ENCODE measurements around the gene CELF3. TPM values are rescaled to one million over a fixed set of nuclear protein-coding genes. Genes with fewer than 3 reads are reported as not detected.

Gene CELF3
- total and polyA plus RNA-seq, 3 experiments from 2014 or later: not detected

DNA sequence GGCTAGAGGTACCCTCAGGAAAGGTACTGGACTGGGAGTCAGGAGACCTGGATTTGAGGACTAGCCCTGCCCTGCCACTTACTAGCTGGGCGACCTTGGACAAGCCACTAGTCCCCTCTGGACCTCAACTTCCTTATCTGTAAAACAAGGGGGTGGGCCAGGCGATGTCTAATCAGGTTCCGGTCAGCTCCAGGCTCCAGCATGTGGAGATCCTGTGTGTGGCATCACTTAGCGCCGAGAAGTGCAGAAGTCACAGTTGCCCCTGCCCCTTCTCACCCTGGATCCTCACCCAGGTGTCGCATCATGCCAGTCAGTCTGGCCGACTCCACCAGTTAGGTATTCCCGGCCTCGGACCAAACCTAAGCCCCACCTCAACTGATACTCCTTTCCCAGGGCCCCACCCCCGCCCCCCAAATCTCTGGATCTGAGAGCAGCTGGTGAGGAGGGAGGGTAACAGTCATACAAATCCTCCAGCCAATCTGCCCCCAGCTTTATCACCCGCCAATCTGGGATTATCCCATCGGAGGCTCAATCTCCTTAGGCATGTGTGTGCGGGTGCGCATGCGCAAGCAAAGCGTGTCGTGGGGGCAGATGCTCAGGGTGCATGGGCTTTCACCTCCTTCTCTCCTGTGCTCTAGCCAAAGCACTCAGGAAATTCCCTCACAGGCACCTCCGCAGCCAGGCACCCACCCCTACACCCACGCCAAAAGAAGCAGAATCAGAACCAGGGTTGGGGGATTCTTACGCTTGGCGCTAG lies 5.4 kb downstream of the CELF3 start:
- DNase-seq: no peak
- no peaks in the 10 kb centered on the region for H3K36me3 Mint-ChIP-seq
- H3K9me3 ChIP-seq (ENCODE audit: low read length): no peaks in the 10 kb centered on the region
- H3K36me3 ChIP-seq (ENCODE audit: insufficient read depth, low read length): no peaks in the 10 kb centered on the region
- CTCF ChIA-PET: no interaction called here
- H3K4me1 ChIP-seq (ENCODE audit: insufficient read depth, low read length): no peaks in the 10 kb centered on the region
- H3K4me1 Mint-ChIP-seq: peaks cover 0 to 3% (median 2%) of the 10 kb centered on the region in 3 donors
- peaks cover 27 to 40% of the 10 kb centered on the region in 2 donors for H3K27me3 Mint-ChIP-seq
- no peaks in the 10 kb centered on the region for H3K27me3 ChIP-seq (ENCODE audit: insufficient read depth, low read length, poor library complexity, severe bottlenecking)
- H3K4me3 ChIP-seq (ENCODE audit: low read length): no peak overlapping the region
- no peak overlapping the region for H3K4me3 Mint-ChIP-seq
- H3K27ac Mint-ChIP-seq: no peak overlapping the region
- no peak overlapping the region for H3K27ac ChIP-seq (ENCODE audit: low read depth, low read length)
- POLR2A ChIA-PET: no interaction called here
- no peaks in the 10 kb centered on the region for H3K9me3 Mint-ChIP-seq

DNA sequence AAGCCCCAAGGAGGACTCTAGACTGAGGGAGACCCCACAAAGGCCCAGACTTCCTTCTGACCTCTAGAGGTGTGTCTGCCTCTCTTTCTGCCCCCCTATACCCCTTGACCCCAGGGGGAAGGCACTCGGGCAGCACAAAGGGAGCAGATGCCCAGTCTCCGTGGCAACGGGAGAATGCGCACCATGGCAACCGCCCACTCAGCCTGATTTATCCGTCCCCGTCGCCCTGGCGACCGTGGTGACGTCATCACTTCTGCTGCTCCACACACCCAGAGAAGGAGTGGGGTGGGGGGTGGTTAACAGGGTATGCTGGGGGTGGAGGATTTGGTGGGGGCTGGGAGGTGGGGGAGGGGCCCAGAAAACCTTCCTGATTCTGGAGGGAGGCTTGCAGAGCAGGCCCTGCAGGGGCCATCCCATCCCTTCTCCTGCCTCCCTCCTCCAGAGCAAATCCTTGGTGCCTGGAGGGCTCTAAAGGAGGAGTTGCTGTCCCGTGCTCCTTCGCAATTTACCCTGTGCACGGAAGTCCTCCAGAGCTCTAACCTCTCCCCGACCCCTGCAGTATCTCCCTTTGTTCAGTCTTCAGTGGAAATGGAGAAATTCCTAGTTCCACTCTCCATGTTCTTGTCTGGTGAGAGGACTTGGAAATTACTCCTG lies 6.3 kb downstream of the CELF3 start:
- H3K4me3 Mint-ChIP-seq: no peak overlapping the region
- H3K9me3 Mint-ChIP-seq: no peaks in the 10 kb centered on the region
- no peaks in the 10 kb centered on the region for H3K36me3 Mint-ChIP-seq
- peaks cover 20 to 31% of the 10 kb centered on the region in 2 donors for H3K27me3 Mint-ChIP-seq
- ChIA-PET CTCF (no interaction called here), POLR2A (no interaction called here)
- Histone ChIP-seq H3K27ac (ENCODE audit: low read depth, low read length) (no peak overlapping the region), H3K4me1 (ENCODE audit: insufficient read depth, low read length) (no peaks in the 10 kb centered on the region), H3K36me3 (ENCODE audit: insufficient read depth, low read length) (no peaks in the 10 kb centered on the region), H3K9me3 (ENCODE audit: low read length) (no peaks in the 10 kb centered on the region), H3K27me3 (ENCODE audit: insufficient read depth, low read length, poor library complexity, severe bottlenecking) (no peaks in the 10 kb centered on the region), H3K4me3 (ENCODE audit: low read length) (no peak overlapping the region)
- H3K4me1 Mint-ChIP-seq: peaks cover 0 to 3% (median 3%) of the 10 kb centered on the region in 3 donors
- no peak for DNase-seq
- H3K27ac Mint-ChIP-seq: no peak overlapping the region

DNA sequence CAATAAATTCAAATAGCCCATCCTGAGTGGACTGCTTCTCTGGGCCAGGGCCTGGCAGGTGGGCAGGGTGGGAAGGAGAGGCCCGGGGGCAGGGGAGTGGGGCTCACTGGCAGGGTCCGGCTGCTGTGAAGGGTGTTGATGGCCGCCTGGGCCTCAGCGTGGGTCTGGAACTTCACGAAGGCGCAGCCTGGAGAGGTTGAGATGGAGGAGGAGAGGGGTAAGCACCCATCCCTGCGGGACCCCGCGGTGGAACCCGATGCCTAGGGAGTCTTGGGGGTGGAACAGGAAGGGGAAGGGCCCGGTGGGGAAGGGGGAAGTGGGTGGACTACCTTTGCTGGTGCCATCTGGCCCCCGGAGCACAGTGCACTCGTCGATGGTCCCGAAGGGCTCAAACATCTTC lies 7.7 kb downstream of the CELF3 start:
- H3K27me3 Mint-ChIP-seq: peaks cover 8 to 16% of the 10 kb centered on the region in 2 donors
- no peaks in the 10 kb centered on the region for H3K4me1 ChIP-seq (ENCODE audit: insufficient read depth, low read length)
- no peaks in the 10 kb centered on the region for H3K36me3 Mint-ChIP-seq
- no peak overlapping the region for H3K4me3 Mint-ChIP-seq
- peaks cover 0 to 6% (median 3%) of the 10 kb centered on the region in 3 donors for H3K4me1 Mint-ChIP-seq
- no peak overlapping the region for H3K27ac ChIP-seq (ENCODE audit: low read depth, low read length)
- no peaks in the 10 kb centered on the region for H3K9me3 ChIP-seq (ENCODE audit: low read length)
- no peaks in the 10 kb centered on the region for H3K36me3 ChIP-seq (ENCODE audit: insufficient read depth, low read length)
- no peaks in the 10 kb centered on the region for H3K27me3 ChIP-seq (ENCODE audit: insufficient read depth, low read length, poor library complexity, severe bottlenecking)
- no peak overlapping the region for H3K27ac Mint-ChIP-seq
- no peak for DNase-seq
- ChIA-PET POLR2A (no interaction called here), CTCF (no interaction called here)
- no peak overlapping the region for H3K4me3 ChIP-seq (ENCODE audit: low read length)
- H3K9me3 Mint-ChIP-seq: no peaks in the 10 kb centered on the region

DNA sequence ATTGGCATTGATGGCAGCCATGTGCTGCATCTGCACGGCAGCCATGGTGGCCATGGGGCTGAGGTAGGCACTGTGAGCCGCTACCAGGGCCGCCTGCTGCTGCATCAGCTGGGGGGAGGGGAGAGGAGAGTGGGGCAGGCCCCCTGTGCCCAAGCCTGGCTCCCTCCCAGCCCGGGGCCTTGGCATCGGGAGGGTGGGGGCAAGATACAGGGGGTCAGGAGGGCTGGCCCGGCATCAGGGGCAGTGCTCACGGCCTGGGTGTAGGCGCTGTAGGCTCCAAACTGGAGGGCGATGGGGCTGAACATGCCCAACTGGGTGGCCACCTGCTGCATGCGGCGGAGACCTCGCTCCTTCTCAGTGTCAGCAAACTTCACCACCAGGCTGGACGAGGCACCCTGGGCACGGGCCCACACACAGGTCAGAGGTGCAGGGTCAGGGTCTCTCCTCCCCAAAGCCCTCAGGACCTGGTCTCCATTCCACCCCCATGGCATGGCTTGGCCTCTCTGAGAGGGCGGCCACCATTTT lies 9.0 kb downstream of the CELF3 start:
- DNase-seq: no peak
- Histone ChIP-seq H3K9me3 (ENCODE audit: low read length) (no peaks in the 10 kb centered on the region), H3K27ac (ENCODE audit: low read depth, low read length) (no peak overlapping the region), H3K27me3 (ENCODE audit: insufficient read depth, low read length, poor library complexity, severe bottlenecking) (no peaks in the 10 kb centered on the region), H3K4me3 (ENCODE audit: low read length) (no peak overlapping the region), H3K36me3 (ENCODE audit: insufficient read depth, low read length) (no peaks in the 10 kb centered on the region), H3K4me1 (ENCODE audit: insufficient read depth, low read length) (no peaks in the 10 kb centered on the region)
- peaks cover 5 to 7% of the 10 kb centered on the region in 2 donors for H3K27me3 Mint-ChIP-seq
- no peaks in the 10 kb centered on the region for H3K36me3 Mint-ChIP-seq
- ChIA-PET CTCF (interaction anchor here (1.4 kb wide), 1 partner anchor 11 kb away, joined by 3 read pairs; no protein-coding TSS in a partner anchor), POLR2A (no interaction called here)
- no peak overlapping the region for H3K27ac Mint-ChIP-seq
- H3K4me1 Mint-ChIP-seq: peaks cover 5 to 17% (median 7%) of the 10 kb centered on the region in 3 donors
- H3K9me3 Mint-ChIP-seq: no peaks in the 10 kb centered on the region
- H3K4me3 Mint-ChIP-seq: no peak overlapping the region

DNA sequence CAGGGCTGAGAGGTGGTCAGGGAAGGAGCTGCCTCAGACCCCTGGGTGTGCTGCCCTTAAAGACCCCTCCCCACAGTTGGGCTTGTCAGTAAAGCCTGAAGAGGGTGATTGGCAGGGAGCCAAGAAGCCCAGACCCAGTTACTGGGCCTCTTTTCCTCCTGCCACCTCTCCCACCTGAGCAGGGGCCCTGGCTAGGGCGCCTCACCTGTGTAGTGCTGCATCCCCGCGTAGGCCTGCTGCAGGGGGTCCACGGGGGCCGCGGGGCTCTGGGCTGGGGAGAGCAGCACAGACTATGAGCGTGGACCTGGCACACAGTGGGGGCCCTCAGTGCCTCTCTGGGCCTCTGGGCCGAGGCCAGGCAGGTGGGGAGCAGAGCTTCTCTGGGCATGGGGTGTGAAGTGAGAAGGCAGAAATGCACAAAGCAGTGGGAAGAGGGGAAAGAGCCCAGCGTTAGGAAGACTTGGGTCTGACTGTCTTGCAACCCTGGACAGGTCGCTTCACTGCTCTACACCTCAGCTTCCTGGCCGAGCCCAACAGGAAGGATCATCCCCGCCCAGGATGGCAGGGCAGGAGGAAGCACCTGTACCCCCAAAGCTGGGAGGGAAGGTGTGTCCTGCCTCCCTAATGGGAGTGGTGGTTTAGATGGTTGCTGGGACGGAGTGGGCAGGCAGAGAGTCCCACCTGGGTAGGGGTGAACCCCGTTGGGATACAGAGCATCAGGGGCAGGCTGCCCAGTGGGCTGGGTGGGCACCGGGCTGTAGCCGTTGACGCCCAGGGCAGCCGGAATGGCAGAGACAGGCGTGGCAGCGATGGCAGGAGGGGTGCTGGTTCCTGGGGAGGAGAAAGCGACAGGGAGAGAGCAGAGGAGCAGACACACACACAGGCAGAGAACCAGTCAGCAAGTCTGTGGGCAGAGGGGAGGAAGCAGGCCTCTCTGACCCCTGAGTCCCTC lies 9.9 kb downstream of the CELF3 start:
- Mint-ChIP-seq H3K27me3 (peaks cover 0 to 4% of the 10 kb centered on the region in 2 donors), H3K9me3 (no peaks in the 10 kb centered on the region), H3K27ac (peak overlapping the region in 1 of 8 donors; percentile 38), H3K4me1 (peaks cover 5 to 18% (median 8%) of the 10 kb centered on the region in 3 donors), H3K36me3 (no peaks in the 10 kb centered on the region), H3K4me3 (no peak overlapping the region)
- H3K36me3 ChIP-seq (ENCODE audit: insufficient read depth, low read length): no peaks in the 10 kb centered on the region
- no peaks in the 10 kb centered on the region for H3K4me1 ChIP-seq (ENCODE audit: insufficient read depth, low read length)
- no peaks in the 10 kb centered on the region for H3K27me3 ChIP-seq (ENCODE audit: insufficient read depth, low read length, poor library complexity, severe bottlenecking)
- no peaks in the 10 kb centered on the region for H3K9me3 ChIP-seq (ENCODE audit: low read length)
- no peak for DNase-seq
- H3K27ac ChIP-seq (ENCODE audit: low read depth, low read length): no peak overlapping the region
- ChIA-PET POLR2A (no interaction called here), CTCF (interaction anchor here (1.4 kb wide), 1 partner anchor 10 kb away, joined by 3 read pairs; no protein-coding TSS in a partner anchor)
- no peak overlapping the region for H3K4me3 ChIP-seq (ENCODE audit: low read length)

DNA sequence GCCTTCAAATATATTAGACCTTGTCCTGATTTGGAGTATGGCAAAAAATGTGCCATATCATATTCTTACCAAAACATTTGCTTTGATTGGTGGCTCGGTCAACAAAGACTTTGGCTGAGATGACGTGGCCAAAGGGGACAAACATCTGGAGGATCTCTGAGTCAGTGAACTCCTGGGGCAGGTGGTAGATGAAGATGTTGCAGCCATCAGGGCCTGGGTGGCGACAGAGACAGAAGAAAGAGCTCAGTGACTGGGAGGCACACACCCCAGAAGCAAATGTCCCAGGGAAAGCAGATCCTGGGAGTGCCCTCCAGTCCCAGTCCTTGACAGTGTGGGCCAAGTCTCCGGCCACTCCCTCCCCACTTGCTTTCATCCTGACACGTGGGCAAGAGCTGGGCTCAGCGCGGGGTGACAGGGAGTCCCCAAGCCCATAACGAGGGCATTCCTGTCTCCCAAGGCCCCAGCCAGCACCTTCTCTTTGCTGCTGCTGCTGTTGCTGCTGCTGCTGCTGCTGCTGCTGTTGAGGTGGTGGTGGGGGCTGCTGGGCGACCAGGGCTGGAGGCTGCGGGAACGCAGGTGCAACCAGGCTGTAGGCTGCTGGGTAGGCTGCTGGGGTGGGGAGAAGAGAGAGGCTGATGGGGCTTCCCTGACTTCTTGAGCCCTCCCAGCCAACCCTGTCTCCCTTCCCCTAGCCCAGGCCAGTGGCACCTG lies 10.7 kb downstream of the CELF3 start:
- peaks cover 0 to 3% (median 0%) of the 10 kb centered on the region in 3 donors for H3K36me3 Mint-ChIP-seq
- no peak overlapping the region for H3K4me3 Mint-ChIP-seq
- peaks cover 5 to 18% (median 8%) of the 10 kb centered on the region in 3 donors for H3K4me1 Mint-ChIP-seq
- no peak for DNase-seq
- no peaks in the 10 kb centered on the region for H3K9me3 Mint-ChIP-seq
- no peak overlapping the region for H3K27ac Mint-ChIP-seq
- Histone ChIP-seq H3K4me3 (ENCODE audit: low read length) (no peak overlapping the region), H3K36me3 (ENCODE audit: insufficient read depth, low read length) (no peaks in the 10 kb centered on the region), H3K27ac (ENCODE audit: low read depth, low read length) (no peak overlapping the region), H3K9me3 (ENCODE audit: low read length) (no peaks in the 10 kb centered on the region), H3K27me3 (ENCODE audit: insufficient read depth, low read length, poor library complexity, severe bottlenecking) (no peaks in the 10 kb centered on the region), H3K4me1 (ENCODE audit: insufficient read depth, low read length) (no peaks in the 10 kb centered on the region)
- no peaks in the 10 kb centered on the region for H3K27me3 Mint-ChIP-seq
- CTCF ChIA-PET: interaction anchor here (0.9 kb wide), 1 partner anchor 10 kb away, joined by 5 read pairs; no protein-coding TSS in a partner anchor
- POLR2A ChIA-PET: no interaction called here

DNA sequence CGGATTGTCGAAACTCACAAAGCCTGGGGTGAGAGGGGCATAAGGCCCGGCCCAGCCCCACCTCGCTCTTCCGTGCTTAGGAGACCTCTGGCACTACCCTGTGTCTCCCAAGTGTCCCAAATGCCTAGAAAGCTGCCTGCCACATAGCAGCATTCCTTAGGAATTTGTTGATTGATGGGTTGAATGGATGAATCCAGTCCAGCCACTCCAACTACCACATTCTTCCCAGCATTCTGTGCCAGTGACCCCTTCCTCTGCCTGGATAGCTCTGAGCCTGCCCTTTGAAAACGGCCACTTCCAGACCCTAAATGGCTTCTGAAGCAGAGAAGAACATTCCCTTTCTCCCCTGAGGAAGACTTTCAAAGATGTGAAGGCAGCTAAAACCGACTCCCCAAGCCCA lies 11.5 kb downstream of the CELF3 start:
- Mint-ChIP-seq H3K4me3 (no peak overlapping the region), H3K4me1 (peaks cover 5 to 18% (median 8%) of the 10 kb centered on the region in 3 donors), H3K27me3 (no peaks in the 10 kb centered on the region), H3K27ac (peak overlapping the region in 1 of 8 donors; percentile 73), H3K36me3 (peaks cover 0 to 11% (median 4%) of the 10 kb centered on the region in 3 donors), H3K9me3 (no peaks in the 10 kb centered on the region)
- Histone ChIP-seq H3K27me3 (ENCODE audit: insufficient read depth, low read length, poor library complexity, severe bottlenecking) (no peaks in the 10 kb centered on the region), H3K4me3 (ENCODE audit: low read length) (no peak overlapping the region), H3K4me1 (ENCODE audit: insufficient read depth, low read length) (no peaks in the 10 kb centered on the region), H3K36me3 (ENCODE audit: insufficient read depth, low read length) (no peaks in the 10 kb centered on the region), H3K27ac (ENCODE audit: low read depth, low read length) (no peak overlapping the region), H3K9me3 (ENCODE audit: low read length) (no peaks in the 10 kb centered on the region)
- DNase-seq: no peak
- POLR2A ChIA-PET: no interaction called here
- CTCF ChIA-PET: interaction anchor here (0.9 kb wide), 1 partner anchor 9 kb away, joined by 5 read pairs; no protein-coding TSS in a partner anchor

All from CD8-positive, alpha-beta memory T cell (primary cell).